Ovary (tissue), 3 donors: ENCODE data around the gene DPP7.

ENCODE experiments used
- EP300 ChIP-seq: sonication (generic); formaldehyde crosslinking; IDR thresholded peaks from one replicate; pipeline ENCODE4 v1.6.1; 2017; ENCODE audit warnings: antibody characterized with exemption
- POLR2A ChIP-seq: fragments of 450-650 bp; IDR thresholded peaks from one replicate; pipeline ENCODE4 v1.6.1; 2017; ENCODE audit warnings: antibody characterized with exemption, mild to moderate bottlenecking, moderate library complexity
- TF ChIP-seq, protein P1 (sequence below), 3 donors: fragments of 450-650 bp in 2 of 3; fragments of 200-600 bp in 1 of 3; IDR thresholded peaks; one replicate each; pipeline versions ENCODE4 v1.5.1 to v1.8.0; 2016 to 2022; ENCODE audit warnings: antibody characterized with exemption in 3 of 3, mild to moderate bottlenecking in 1 of 3
- donor health status: DM: no; HTN: no; CAD: no.

DNA sequence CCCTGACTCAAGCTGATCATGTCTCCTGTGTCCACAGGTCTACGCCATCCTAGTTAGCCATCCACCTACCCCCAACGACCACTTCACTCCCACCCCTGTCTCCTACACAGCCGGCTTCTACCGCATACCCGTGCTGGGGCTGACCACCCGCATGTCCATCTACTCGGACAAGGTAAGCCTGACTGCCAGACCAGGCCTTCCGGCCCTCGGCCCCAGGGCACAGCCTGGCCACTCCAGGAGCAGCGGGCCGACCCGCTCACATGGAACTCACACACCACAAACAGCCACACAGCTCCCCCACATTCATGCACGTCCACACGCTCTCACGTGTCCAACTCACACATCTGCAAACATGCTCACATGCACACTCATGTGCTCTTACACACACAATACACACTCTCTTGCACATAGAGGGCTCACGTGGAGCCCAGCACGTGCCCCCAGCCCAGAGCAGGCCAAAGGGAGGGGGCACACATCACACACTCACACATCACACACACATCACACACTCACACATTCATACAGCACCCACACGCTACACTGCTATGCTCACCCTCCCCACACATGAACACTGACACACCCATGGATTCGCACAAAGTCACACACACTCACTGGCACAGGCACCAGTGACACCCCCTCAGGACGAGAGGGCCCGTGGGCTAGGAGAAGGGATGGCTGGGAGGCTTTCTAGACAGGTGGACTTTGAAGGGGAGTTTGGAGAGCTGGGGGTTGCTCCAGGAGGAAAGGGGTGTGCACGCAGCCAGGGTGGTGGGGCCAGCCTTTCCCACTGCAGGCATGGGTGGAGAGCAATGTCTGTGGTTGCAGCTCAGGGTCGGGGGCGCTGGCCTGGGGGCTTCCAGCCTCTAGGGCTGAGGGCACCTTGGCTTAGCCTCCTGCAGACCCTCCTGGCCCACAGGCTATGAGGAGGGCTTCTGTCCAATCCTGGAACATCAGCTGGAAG, 27.7 kb upstream of the DPP7 start:
- TF ChIP-seq, protein P1, sequence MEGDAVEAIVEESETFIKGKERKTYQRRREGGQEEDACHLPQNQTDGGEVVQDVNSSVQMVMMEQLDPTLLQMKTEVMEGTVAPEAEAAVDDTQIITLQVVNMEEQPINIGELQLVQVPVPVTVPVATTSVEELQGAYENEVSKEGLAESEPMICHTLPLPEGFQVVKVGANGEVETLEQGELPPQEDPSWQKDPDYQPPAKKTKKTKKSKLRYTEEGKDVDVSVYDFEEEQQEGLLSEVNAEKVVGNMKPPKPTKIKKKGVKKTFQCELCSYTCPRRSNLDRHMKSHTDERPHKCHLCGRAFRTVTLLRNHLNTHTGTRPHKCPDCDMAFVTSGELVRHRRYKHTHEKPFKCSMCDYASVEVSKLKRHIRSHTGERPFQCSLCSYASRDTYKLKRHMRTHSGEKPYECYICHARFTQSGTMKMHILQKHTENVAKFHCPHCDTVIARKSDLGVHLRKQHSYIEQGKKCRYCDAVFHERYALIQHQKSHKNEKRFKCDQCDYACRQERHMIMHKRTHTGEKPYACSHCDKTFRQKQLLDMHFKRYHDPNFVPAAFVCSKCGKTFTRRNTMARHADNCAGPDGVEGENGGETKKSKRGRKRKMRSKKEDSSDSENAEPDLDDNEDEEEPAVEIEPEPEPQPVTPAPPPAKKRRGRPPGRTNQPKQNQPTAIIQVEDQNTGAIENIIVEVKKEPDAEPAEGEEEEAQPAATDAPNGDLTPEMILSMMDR (IDR thresholded peaks at IDR 0.05) = no peak
- TF ChIP-seq POLR2A (no peak), EP300 (no peak)
